DMS114 treated with DMSO at 0.1 percent for 48 hours (cell line): ENCODE measurements around the gene PLA2G4A.

Experiments
- DNase-seq: peaks from one replicate; lab custom pipeline; 2025; ENCODE audit not compliant: unreplicated experiment; lab: John Stamatoyannopoulos, UW

Gene PLA2G4A

GRCh38 chr1:186975220-186975619 is 146.5 kb downstream of the PLA2G4A start:
- DNase-seq: no peak

- no peak for DNase-seq
Measured at GRCh38 chr1:186976700-186977099, 148.0 kb downstream of the PLA2G4A start.

GRCh38 chr1:186977266-186977957 is 148.7 kb downstream of the PLA2G4A start:
- DNase-seq: no peak

- no peak for DNase-seq
Measured at GRCh38 chr1:186978596-186979556, 150.1 kb downstream of the PLA2G4A start.

GRCh38 chr1:186980400-186980799 is 151.7 kb downstream of the PLA2G4A start:
- no peak for DNase-seq

- DNase-seq: no peak
Measured at GRCh38 chr1:186982116-186982515, 153.4 kb downstream of the PLA2G4A start.

- no peak for DNase-seq
Measured at GRCh38 chr1:186983327-186983726, 154.6 kb downstream of the PLA2G4A start.

GRCh38 chr1:186984959-186985358 is 156.2 kb downstream of the PLA2G4A start:
- DNase-seq: no peak

- DNase-seq: peak; percentile 53
Measured at GRCh38 chr1:186985889-186986491, 157.2 kb downstream of the PLA2G4A start.

GRCh38 chr1:186987065-186987464 is 158.3 kb downstream of the PLA2G4A start:
- no peak for DNase-seq

GRCh38 chr1:186987769-186988168 is 159.0 kb downstream of the PLA2G4A start:
- DNase-seq: no peak

- no peak for DNase-seq
Measured at GRCh38 chr1:186993996-186994395, 165.2 kb downstream of the PLA2G4A start.

- no peak for DNase-seq
Measured at GRCh38 chr1:186994897-186995296, 166.1 kb downstream of the PLA2G4A start.

- no peak for DNase-seq
Measured at GRCh38 chr1:186996816-186997215, 168.1 kb downstream of the PLA2G4A start.

GRCh38 chr1:186997877-186998276 is 169.1 kb downstream of the PLA2G4A start:
- DNase-seq: no peak

- DNase-seq: no peak
Measured at GRCh38 chr1:186999506-186999905, 170.8 kb downstream of the PLA2G4A start.

GRCh38 chr1:187001198-187001889 is 172.6 kb downstream of the PLA2G4A start:
- no peak for DNase-seq

- DNase-seq: no peak
Measured at GRCh38 chr1:187003353-187003752, 174.6 kb downstream of the PLA2G4A start.

- DNase-seq: no peak
Measured at GRCh38 chr1:187006896-187007295, 178.1 kb downstream of the PLA2G4A start.

- no peak for DNase-seq
Measured at GRCh38 chr1:187009320-187009719, 180.6 kb downstream of the PLA2G4A start.
